Body of pancreas (tissue), 4 donors: Measurements from ENCODE around the gene THPO. TPM values are rescaled to one million over a fixed set of nuclear protein-coding genes. Genes with fewer than 3 reads are reported as not detected.
A peak's percentile ranks its signal among the peaks of the same experiment; 100 is the strongest.

Experiments
- ATAC-seq: fragments of 150-250 bp; one replicate; pipeline ENCODE4 v1.9.1; 2016
- DNase-seq, 4 donors: peaks; one replicate each; pipeline ENCODE4 v3.0.0-alpha.2; 2019
- H3K27ac ChIP-seq, 4 donors: fragments of 200-600 bp; sonication (generic); 1 replicate in 3 of 4; 2 replicates in 1 of 4; pipeline versions ENCODE4 v1.5.1 to v1.6.1; 2016 to 2019; ENCODE audit warnings: mild to moderate bottlenecking in 1 of 4, mixed read lengths in 1 of 4, moderate library complexity in 1 of 4
- H3K27me3 ChIP-seq, 2 donors: fragments of 200-600 bp; sonication (generic); one replicate each; pipeline ENCODE4 v1.6.0; 2016; ENCODE audit warnings: mild to moderate bottlenecking in 1 of 2
- H3K36me3 ChIP-seq, 2 donors: fragments of 200-600 bp; sonication (generic); replicated peaks in 1 of 2; 2 replicates each; pipeline ENCODE4 v1.5.1; 2016; ENCODE audit warnings: low read depth in 2 of 2; ENCODE audit not compliant: insufficient read depth in 1 of 2
- H3K4me1 ChIP-seq: fragments of 200-600 bp; sonication (generic); one replicate; pipeline ENCODE4 v1.6.0; 2016
- H3K4me3 ChIP-seq, 2 donors: fragments of 200-600 bp; sonication (generic); 1 replicate in 1 of 2; 2 replicates in 1 of 2; pipeline ENCODE4 v1.5.1; 2016 to 2019
- H3K9me3 ChIP-seq, 3 donors: fragments of 200-600 bp; sonication (generic); 1 replicate in 2 of 3; 2 replicates in 1 of 3; pipeline ENCODE4 v1.5.1; 2016
- POLR2A ChIP-seq, 3 donors: fragments of 450-650 bp; IDR thresholded peaks; one replicate each; pipeline ENCODE4 v1.6.1; 2016; ENCODE audit warnings: antibody characterized with exemption in 3 of 3, mild to moderate bottlenecking in 2 of 3
- WGBS, 2 donors: methylation state at CpG; one replicate each; pipeline ENCODE4 v1.1.5; 2017; 5-methylcytosine and 5-hydroxymethylcytosine counted together
- intact Hi-C: fragments of 100-400 bp; cut with DNase I; formaldehyde crosslinking; loops from one replicate; pipeline ENCODE4 v1.15.1; 2023
- total RNA-seq, 2 donors: library from RNA; depleted of rRNA; stranded (reverse); fragments of >200 nt; gene quantifications; one replicate each; pipeline ENCODE4 v1.1.0, GENCODE V29; 2016
- TF ChIP-seq, protein P1 (sequence below), 7 experiments: fragments of 450-650 bp in 4 of 7; fragments of 200-600 bp in 3 of 7; sonication (generic) in 3 of 7; IDR thresholded peaks; one replicate each; pipeline ENCODE4 v1.5.1; 2016 to 2019; ENCODE audit warnings: antibody characterized with exemption in 7 of 7

Gene THPO
- total RNA-seq, 2 donors from 2014 or later, result not detected

DNA sequence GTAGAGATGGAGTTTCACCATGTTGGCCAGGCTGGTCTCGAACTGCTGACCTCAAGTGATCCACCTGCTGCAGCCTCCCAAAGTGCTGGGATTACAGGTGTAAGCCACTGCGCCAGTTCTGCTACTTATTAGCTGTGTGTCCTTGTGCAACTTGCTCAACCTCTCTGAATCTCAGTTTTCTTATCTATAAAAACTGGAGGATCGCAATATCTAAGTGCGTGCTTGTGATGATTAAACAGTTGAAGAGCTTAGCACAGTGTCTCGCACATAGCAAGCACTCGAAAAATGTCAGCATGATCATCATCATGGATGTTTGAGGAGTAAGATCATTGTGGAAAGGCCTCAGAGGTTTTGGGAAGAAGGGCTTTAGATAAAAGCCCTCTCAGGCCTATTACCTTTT is 27.4 kb downstream of the THPO start:
- WGBS, 2 donors, result 91 to 93% methylated on average over 6 of the region's 6 CpGs
- Histone ChIP-seq H3K27me3 (no peaks in the 10 kb centered on the region), H3K4me1 (peaks cover 42% of the 10 kb centered on the region), H3K9me3 (no peaks in the 10 kb centered on the region), H3K36me3 (no peaks in the 10 kb centered on the region), H3K4me3 (no peak overlapping the region), H3K27ac (peak overlapping the region in 3 of 4 donors; percentile 45 to 78 (median 60))
- DNase-seq, result no peak
- ATAC-seq, result no peak
- TF ChIP-seq, protein P1, sequence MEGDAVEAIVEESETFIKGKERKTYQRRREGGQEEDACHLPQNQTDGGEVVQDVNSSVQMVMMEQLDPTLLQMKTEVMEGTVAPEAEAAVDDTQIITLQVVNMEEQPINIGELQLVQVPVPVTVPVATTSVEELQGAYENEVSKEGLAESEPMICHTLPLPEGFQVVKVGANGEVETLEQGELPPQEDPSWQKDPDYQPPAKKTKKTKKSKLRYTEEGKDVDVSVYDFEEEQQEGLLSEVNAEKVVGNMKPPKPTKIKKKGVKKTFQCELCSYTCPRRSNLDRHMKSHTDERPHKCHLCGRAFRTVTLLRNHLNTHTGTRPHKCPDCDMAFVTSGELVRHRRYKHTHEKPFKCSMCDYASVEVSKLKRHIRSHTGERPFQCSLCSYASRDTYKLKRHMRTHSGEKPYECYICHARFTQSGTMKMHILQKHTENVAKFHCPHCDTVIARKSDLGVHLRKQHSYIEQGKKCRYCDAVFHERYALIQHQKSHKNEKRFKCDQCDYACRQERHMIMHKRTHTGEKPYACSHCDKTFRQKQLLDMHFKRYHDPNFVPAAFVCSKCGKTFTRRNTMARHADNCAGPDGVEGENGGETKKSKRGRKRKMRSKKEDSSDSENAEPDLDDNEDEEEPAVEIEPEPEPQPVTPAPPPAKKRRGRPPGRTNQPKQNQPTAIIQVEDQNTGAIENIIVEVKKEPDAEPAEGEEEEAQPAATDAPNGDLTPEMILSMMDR (IDR thresholded peaks at IDR 0.05), result no peak
- no peak for TF ChIP-seq POLR2A (IDR thresholded peaks at IDR 0.05)
- intact Hi-C loops, result no loop called here

DNA sequence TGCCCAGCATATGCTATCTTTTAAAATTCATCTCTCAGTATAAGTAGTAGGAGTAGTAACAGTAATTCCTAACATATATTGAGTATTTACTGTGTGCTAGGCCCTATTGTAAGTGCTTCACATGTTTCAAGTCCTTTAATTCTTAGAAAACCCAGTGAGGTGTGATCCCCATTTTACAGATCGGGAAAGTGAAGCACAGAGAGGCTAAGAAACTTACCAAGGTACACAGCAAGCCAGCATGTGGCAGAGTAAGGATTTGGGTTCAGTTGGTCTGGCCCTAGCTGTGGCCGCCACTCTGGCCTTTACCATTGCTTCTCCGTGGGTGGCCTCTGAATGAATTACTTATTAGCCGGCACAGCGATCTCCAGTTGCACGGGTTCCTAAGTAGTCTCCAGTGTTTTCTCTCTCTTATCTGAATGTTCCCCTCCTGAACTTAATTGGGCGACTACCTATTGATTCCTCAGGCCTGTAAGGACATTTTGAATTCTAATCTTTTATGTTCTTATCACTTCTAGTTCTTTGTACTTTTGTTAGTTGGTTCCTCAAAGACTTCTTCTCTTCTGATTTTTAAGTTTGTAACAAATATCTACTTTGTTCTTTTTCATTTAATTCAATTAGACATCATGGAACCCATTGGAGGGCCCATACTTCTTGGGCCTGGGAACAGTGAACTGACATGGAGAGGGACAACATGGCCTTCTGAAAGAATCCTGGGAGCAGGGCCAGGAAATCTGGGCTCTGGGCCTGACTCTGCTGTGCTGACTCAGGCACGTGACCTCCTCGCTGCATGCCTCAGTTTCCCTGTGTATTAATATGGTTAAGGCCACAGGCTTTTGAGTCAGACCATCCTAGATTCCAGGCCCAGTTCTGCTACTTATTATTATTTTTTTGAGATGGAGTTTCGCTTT is 28.2 kb downstream of the THPO start:
- no peak for TF ChIP-seq POLR2A (IDR thresholded peaks at IDR 0.05)
- TF ChIP-seq, protein P1 (IDR thresholded peaks at IDR 0.05), result no peak
- peak in 1 of 4 donors; percentile 41 for DNase-seq
- no peaks in the 10 kb centered on the region for H3K27me3 ChIP-seq
- 59 to 63% methylated on average over 10 of the region's 10 CpGs for WGBS, 2 donors
- H3K9me3 ChIP-seq, result no peaks in the 10 kb centered on the region
- intact Hi-C loops, result no loop called here
- peaks cover 47% of the 10 kb centered on the region for H3K4me1 ChIP-seq
- peak overlapping the region in 3 of 4 donors; percentile 37 to 60 (median 45) for H3K27ac ChIP-seq
- ATAC-seq, result peak; percentile 28
- no peak overlapping the region for H3K4me3 ChIP-seq
- no peaks in the 10 kb centered on the region for H3K36me3 ChIP-seq

DNA sequence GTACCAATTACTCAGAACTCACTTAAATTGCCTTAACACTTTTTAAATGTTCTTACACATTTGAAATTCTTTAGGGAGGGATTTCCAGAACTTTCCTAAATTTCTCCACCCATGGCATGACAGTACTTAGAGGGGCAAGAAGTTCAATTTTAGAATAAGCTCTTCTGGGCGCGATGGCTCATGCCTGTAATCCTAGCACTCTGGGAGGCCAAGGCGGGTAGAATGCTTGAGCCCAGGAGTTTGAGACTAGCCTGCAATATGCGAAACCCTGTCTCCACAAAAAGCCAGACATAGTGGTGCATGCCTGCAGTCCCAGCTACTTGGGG is 30.0 kb downstream of the THPO start:
- peaks cover 38% of the 10 kb centered on the region for H3K4me1 ChIP-seq
- DNase-seq (no peak), ATAC-seq (no peak)
- H3K27ac ChIP-seq, result no peak overlapping the region
- TF ChIP-seq, protein P1 (IDR thresholded peaks at IDR 0.05), result no peak
- no peak for TF ChIP-seq POLR2A (IDR thresholded peaks at IDR 0.05)
- H3K4me3 ChIP-seq, result no peak overlapping the region
- WGBS, 2 donors, result 85 to 93% methylated on average over 4 of the region's 4 CpGs
- intact Hi-C loops, result no loop called here
- no peaks in the 10 kb centered on the region for H3K27me3 ChIP-seq
- H3K36me3 ChIP-seq, result no peaks in the 10 kb centered on the region
- H3K9me3 ChIP-seq, result no peaks in the 10 kb centered on the region

DNA sequence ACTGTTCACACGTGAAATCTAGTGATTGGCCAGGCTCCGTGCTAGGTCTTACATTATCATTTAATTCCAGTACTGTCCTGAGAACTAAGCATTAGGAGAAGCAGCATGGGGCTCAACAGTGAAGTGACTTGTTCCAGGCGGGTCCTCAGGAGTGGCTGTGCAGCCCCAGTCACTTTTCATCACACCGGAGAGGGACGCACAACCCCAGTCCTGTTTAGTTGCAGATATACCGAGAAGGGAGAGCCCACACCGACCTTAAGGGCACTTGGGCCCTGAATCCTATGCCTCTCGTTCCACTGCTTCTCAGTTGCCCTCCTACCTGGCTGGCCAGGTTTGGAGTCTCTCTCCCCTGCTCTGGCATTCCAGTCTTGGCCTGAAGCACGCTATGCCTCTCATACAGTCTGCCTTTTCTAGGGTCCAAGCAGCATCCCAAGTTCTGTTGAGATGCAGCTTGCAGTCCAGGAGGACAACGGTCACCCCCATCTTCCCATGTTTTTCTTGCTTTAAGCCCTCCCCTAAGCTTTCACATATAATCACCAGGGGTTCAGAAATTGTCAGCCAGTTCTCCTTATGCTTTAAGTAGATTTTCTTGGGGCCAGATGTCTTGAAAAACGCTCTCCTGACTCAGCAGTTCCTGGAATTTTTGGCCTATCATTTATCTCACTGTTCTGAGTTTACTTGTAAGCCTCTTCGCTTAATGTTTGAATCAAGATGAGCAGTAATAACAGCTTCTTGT is 30.5 kb downstream of the THPO start:
- H3K4me3 ChIP-seq, result no peak overlapping the region
- H3K4me1 ChIP-seq, result peaks cover 33% of the 10 kb centered on the region
- TF ChIP-seq, protein P1 (IDR thresholded peaks at IDR 0.05), result no peak
- TF ChIP-seq POLR2A (IDR thresholded peaks at IDR 0.05), result no peak
- no peaks in the 10 kb centered on the region for H3K27me3 ChIP-seq
- intact Hi-C loops, result no loop called here
- H3K36me3 ChIP-seq, result no peaks in the 10 kb centered on the region
- no peak overlapping the region for H3K27ac ChIP-seq
- ATAC-seq (no peak), DNase-seq (no peak)
- WGBS, 2 donors, result 69% methylated on average over 10 to 12 of the region's 12 CpGs
- no peaks in the 10 kb centered on the region for H3K9me3 ChIP-seq
